HG03135 (cell line): ENCODE measurements around the gene ZDHHC18.
"Not testable (repeated sequence)": the region's sequence is repeated elsewhere in the genome, so short reads cannot be mapped to it uniquely, and the experiment has no call there.

Source experiments
- ATAC-seq: cut with Tn5 transposase; IDR thresholded peaks from one replicate; pipeline ENCODE4 v1.9.1; 2021; ENCODE audit warnings: mild to moderate bottlenecking, moderate library complexity; ENCODE audit not compliant: unreplicated experiment

ZDHHC18 gene

GRCh38 chr1:26831546-26832248, 5.2 kb downstream of the ZDHHC18 start:
- no peak for ATAC-seq

- ATAC-seq = no peak
These were observed 5.9 kb downstream of the ZDHHC18 start for GRCh38 chr1:26832249-26832960.

- peak; percentile 80 for ATAC-seq
These were observed 7.2 kb downstream of the ZDHHC18 start for GRCh38 chr1:26833432-26834405.

GRCh38 chr1:26837665-26838064, 11.2 kb downstream of the ZDHHC18 start:
- ATAC-seq = not testable (repeated sequence)

GRCh38 chr1:26838474-26839338, 12.2 kb downstream of the ZDHHC18 start:
- ATAC-seq = peak; percentile 82

GRCh38 chr1:26839339-26839722, 12.8 kb downstream of the ZDHHC18 start:
- no peak for ATAC-seq

GRCh38 chr1:26839779-26840178, 13.3 kb downstream of the ZDHHC18 start:
- no peak for ATAC-seq

- no peak for ATAC-seq
These were observed 18.1 kb downstream of the ZDHHC18 start for GRCh38 chr1:26844424-26845196.

- not testable (repeated sequence) for ATAC-seq
These were observed 21.3 kb downstream of the ZDHHC18 start for GRCh38 chr1:26847826-26848225.

GRCh38 chr1:26848499-26848898, 22.0 kb downstream of the ZDHHC18 start:
- ATAC-seq = no peak

GRCh38 chr1:26848941-26849774, 22.7 kb downstream of the ZDHHC18 start:
- no peak for ATAC-seq

GRCh38 chr1:26851106-26851684, 24.7 kb downstream of the ZDHHC18 start:
- ATAC-seq = no peak

GRCh38 chr1:26852701-26853100, 26.2 kb downstream of the ZDHHC18 start:
- no peak for ATAC-seq

- ATAC-seq = no peak
These were observed 26.7 kb downstream of the ZDHHC18 start for GRCh38 chr1:26853156-26853555.

GRCh38 chr1:26853600-26853999, 27.1 kb downstream of the ZDHHC18 start:
- ATAC-seq = no peak

GRCh38 chr1:26854906-26855305, 28.4 kb downstream of the ZDHHC18 start:
- ATAC-seq = no peak

- ATAC-seq = no peak
These were observed 29.1 kb downstream of the ZDHHC18 start for GRCh38 chr1:26855636-26856035.

GRCh38 chr1:26856181-26856580, 29.7 kb downstream of the ZDHHC18 start:
- ATAC-seq = no peak
